SK-N-SH treated with all-trans-retinoic acid at 6 μM for 48 hours (cell line): Measurements from ENCODE around the gene MAN1A1.

Experiments used
- ATAC-seq: fragments of 200-7000 bp; cut with Tn5 transposase; 3 replicates; pipeline ENCODE4 v1.9.1; 2020; ENCODE audit warnings: mild to moderate bottlenecking, moderate library complexity
- ARNTL ChIP-seq: fragments of 450-650 bp; formaldehyde crosslinking; IDR thresholded peaks from 2 replicates; pipeline ENCODE4 v1.5.0; 2020; ENCODE audit warnings: low read depth, mild to moderate bottlenecking, moderate library complexity, borderline replicate concordance
- BACH2 ChIP-seq: fragments of 250-450 bp; sonication (Bioruptor Pico); IDR thresholded peaks from 2 replicates; pipeline ENCODE4 v1.9.0; 2021; ENCODE audit warnings: mild to moderate bottlenecking, borderline replicate concordance
- CREB5 ChIP-seq: fragments of 250-450 bp; sonication (Bioruptor Pico); IDR thresholded peaks from 2 replicates; pipeline ENCODE4 v1.5.1; 2020; ENCODE audit warnings: low read depth, mild to moderate bottlenecking, moderate library complexity
- CSDC2 ChIP-seq: fragments of 250-450 bp; sonication (Bioruptor Pico); IDR thresholded peaks from 2 replicates; pipeline ENCODE4 v1.5.0; 2020; ENCODE audit warnings: mild to moderate bottlenecking, moderate library complexity
- ESRRG ChIP-seq: fragments of 250-450 bp; sonication (Bioruptor Pico); IDR thresholded peaks from 2 replicates; pipeline ENCODE4 v1.6.1; 2021; ENCODE audit warnings: mild to moderate bottlenecking
- GLIS3 ChIP-seq: fragments of 250-450 bp; sonication (Bioruptor Pico); IDR thresholded peaks from 2 replicates; pipeline ENCODE4 v1.5.0; 2020; ENCODE audit warnings: mild to moderate bottlenecking, moderate library complexity
- ISL1 ChIP-seq: fragments of 250-450 bp; sonication (Bioruptor Pico); IDR thresholded peaks from 2 replicates; pipeline ENCODE4 v2.1.2; 2022; ENCODE audit warnings: mild to moderate bottlenecking, moderate library complexity
- OSR1 ChIP-seq: fragments of 250-450 bp; sonication (Bioruptor Pico); IDR thresholded peaks from 2 replicates; pipeline ENCODE4 v1.8.0; 2022; ENCODE audit warnings: moderate library complexity, mild to moderate bottlenecking, inconsistent platforms
- PPARA ChIP-seq: fragments of 250-450 bp; sonication (Bioruptor Pico); IDR thresholded peaks from 2 replicates; pipeline ENCODE4 v1.5.0; 2020; ENCODE audit warnings: mild to moderate bottlenecking, borderline replicate concordance
- RARB ChIP-seq: fragments of 250-450 bp; sonication (Bioruptor Pico); IDR thresholded peaks from 2 replicates; pipeline ENCODE4 v1.8.0; 2021; ENCODE audit warnings: mild to moderate bottlenecking, moderate library complexity
- TCF4 ChIP-seq: fragments of 250-450 bp; sonication (Bioruptor Pico); IDR thresholded peaks from 2 replicates; pipeline ENCODE4 v1.8.0; 2021; ENCODE audit warnings: mild to moderate bottlenecking, moderate library complexity, borderline replicate concordance
- TOX ChIP-seq: fragments of 250-450 bp; sonication (Bioruptor Pico); IDR thresholded peaks from 2 replicates; pipeline ENCODE4 v1.8.0; 2021; ENCODE audit warnings: mild to moderate bottlenecking, moderate library complexity, borderline replicate concordance
- ZC3H10 ChIP-seq: fragments of 250-450 bp; sonication (Bioruptor Pico); IDR thresholded peaks from 2 replicates; pipeline ENCODE4 v1.5.1; 2021; ENCODE audit warnings: mild to moderate bottlenecking, moderate library complexity
- ZFP3 ChIP-seq: fragments of 250-450 bp; sonication (Bioruptor Pico); IDR thresholded peaks from 2 replicates; pipeline ENCODE4 v1.5.0; 2020; ENCODE audit warnings: mild to moderate bottlenecking, moderate library complexity
- ZFP30 ChIP-seq: fragments of 450-650 bp; formaldehyde crosslinking; IDR thresholded peaks from 2 replicates; pipeline ENCODE4 v1.5.0; 2022; ENCODE audit warnings: mild to moderate bottlenecking, moderate library complexity
- ZNF565 ChIP-seq: fragments of 450-650 bp; formaldehyde crosslinking; conservative IDR thresholded peaks from 2 replicates; pipeline ENCODE4 v1.5.0; 2020; ENCODE audit warnings: low read depth, mild to moderate bottlenecking, moderate library complexity
- ZNF70 ChIP-seq: fragments of 450-650 bp; formaldehyde crosslinking; IDR thresholded peaks from 2 replicates; pipeline ENCODE4 v1.5.0; 2020; ENCODE audit warnings: mild to moderate bottlenecking, moderate library complexity
- ZNF8 ChIP-seq: fragments of 450-650 bp; formaldehyde crosslinking; IDR thresholded peaks from 2 replicates; pipeline ENCODE4 v1.5.0; 2020; ENCODE audit warnings: mild to moderate bottlenecking, moderate library complexity
- TF ChIP-seq, protein P1 (sequence below): fragments of 250-450 bp; sonication (Bioruptor Pico); IDR thresholded peaks from 2 replicates; pipeline ENCODE4 v1.5.0; 2020; ENCODE audit warnings: mild to moderate bottlenecking, moderate library complexity
- TF ChIP-seq, protein P2 (sequence below): fragments of 250-450 bp; sonication (Bioruptor Pico); IDR thresholded peaks from 2 replicates; pipeline ENCODE4 v1.8.0; 2020; ENCODE audit warnings: mild to moderate bottlenecking, moderate library complexity, borderline replicate concordance
- TF ChIP-seq, protein P3 (sequence below): fragments of 250-450 bp; sonication (Bioruptor Pico); IDR thresholded peaks from 2 replicates; pipeline ENCODE4 v1.5.1; 2021; ENCODE audit warnings: mild to moderate bottlenecking, moderate library complexity

The MAN1A1 gene

DNA sequence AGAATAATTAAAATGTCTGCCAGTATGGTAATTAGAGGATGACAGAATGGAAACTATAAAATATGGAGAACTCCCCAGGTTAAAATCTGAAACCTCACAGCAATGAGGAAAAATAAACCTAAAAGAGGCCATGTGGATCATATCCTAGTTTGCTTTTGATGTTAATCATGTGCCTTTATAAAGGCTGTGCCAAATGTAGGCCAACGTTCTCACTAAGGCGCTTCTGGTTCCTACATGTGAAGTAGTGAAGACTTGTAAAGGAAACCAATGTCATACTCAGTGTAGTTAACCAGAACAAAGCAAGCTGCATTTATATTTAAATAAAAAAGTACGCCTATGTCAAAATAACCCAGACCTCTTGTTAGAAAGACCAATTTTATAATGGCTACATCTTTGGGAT lies 157.4 kb downstream of the MAN1A1 start:
- no peak for ATAC-seq
- TF ChIP-seq, protein P1, sequence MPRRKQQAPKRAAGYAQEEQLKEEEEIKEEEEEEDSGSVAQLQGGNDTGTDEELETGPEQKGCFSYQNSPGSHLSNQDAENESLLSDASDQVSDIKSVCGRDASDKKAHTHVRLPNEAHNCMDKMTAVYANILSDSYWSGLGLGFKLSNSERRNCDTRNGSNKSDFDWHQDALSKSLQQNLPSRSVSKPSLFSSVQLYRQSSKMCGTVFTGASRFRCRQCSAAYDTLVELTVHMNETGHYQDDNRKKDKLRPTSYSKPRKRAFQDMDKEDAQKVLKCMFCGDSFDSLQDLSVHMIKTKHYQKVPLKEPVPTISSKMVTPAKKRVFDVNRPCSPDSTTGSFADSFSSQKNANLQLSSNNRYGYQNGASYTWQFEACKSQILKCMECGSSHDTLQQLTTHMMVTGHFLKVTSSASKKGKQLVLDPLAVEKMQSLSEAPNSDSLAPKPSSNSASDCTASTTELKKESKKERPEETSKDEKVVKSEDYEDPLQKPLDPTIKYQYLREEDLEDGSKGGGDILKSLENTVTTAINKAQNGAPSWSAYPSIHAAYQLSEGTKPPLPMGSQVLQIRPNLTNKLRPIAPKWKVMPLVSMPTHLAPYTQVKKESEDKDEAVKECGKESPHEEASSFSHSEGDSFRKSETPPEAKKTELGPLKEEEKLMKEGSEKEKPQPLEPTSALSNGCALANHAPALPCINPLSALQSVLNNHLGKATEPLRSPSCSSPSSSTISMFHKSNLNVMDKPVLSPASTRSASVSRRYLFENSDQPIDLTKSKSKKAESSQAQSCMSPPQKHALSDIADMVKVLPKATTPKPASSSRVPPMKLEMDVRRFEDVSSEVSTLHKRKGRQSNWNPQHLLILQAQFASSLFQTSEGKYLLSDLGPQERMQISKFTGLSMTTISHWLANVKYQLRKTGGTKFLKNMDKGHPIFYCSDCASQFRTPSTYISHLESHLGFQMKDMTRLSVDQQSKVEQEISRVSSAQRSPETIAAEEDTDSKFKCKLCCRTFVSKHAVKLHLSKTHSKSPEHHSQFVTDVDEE (CRISPR knock-in tag) = no peak
- TF ChIP-seq ZFP3 (CRISPR knock-in tag) (no peak), ISL1 (0 out of 2 replicates have a peak, but pooled peaks have one; percentile 11), ZC3H10 (CRISPR knock-in tag) (no peak), ZFP30 (no peak), ZNF8 (0 out of 2 replicates have a peak, but pooled peaks have one; percentile 5)
- TF ChIP-seq, protein P2, sequence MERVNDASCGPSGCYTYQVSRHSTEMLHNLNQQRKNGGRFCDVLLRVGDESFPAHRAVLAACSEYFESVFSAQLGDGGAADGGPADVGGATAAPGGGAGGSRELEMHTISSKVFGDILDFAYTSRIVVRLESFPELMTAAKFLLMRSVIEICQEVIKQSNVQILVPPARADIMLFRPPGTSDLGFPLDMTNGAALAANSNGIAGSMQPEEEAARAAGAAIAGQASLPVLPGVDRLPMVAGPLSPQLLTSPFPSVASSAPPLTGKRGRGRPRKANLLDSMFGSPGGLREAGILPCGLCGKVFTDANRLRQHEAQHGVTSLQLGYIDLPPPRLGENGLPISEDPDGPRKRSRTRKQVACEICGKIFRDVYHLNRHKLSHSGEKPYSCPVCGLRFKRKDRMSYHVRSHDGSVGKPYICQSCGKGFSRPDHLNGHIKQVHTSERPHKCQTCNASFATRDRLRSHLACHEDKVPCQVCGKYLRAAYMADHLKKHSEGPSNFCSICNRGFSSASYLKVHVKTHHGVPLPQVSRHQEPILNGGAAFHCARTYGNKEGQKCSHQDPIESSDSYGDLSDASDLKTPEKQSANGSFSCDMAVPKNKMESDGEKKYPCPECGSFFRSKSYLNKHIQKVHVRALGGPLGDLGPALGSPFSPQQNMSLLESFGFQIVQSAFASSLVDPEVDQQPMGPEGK (CRISPR knock-in tag) = no peak

DNA sequence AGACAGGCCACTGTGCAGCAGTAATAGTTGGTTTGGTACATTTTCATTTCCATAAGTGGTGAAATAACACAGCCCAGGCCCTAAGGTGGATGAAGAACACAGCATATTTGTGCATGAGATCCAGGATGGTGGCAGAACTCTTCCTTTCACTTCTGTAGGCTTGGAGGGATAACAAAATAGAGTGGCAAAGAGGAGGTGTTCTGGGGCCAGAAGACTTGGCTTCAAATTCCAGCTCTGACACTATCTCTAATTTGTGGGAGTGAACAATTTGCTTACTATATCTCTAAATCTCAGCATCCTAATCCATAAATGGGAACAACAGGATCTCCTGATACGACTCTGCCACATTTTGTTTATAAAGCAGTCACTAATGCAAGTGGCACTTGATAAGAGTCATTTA lies 159.4 kb downstream of the MAN1A1 start:
- ATAC-seq = no peak

GRCh38 chr6:119189498-119189897 lies 160.1 kb downstream of the MAN1A1 start:
- ATAC-seq = no peak
- TF ChIP-seq, protein P3, sequence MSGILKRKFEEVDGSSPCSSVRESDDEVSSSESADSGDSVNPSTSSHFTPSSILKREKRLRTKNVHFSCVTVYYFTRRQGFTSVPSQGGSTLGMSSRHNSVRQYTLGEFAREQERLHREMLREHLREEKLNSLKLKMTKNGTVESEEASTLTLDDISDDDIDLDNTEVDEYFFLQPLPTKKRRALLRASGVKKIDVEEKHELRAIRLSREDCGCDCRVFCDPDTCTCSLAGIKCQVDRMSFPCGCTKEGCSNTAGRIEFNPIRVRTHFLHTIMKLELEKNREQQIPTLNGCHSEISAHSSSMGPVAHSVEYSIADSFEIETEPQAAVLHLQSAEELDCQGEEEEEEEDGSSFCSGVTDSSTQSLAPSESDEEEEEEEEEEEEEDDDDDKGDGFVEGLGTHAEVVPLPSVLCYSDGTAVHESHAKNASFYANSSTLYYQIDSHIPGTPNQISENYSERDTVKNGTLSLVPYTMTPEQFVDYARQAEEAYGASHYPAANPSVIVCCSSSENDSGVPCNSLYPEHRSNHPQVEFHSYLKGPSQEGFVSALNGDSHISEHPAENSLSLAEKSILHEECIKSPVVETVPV (CRISPR knock-in tag) = no peak
- TF ChIP-seq ZFP30 (no peak), CSDC2 (CRISPR knock-in tag) (no peak), RARB (CRISPR knock-in tag) (no peak), OSR1 (CRISPR knock-in tag) (no peak), ESRRG (no peak), BACH2 (no peak), ZNF70 (no peak), TOX (CRISPR knock-in tag) (no peak), CREB5 (CRISPR knock-in tag) (no peak), ARNTL (CRISPR knock-in tag) (no peak)

More for the DNA sequence above, 159.4 kb downstream of the MAN1A1 start:
- TF ChIP-seq BACH2 (no peak), GLIS3 (CRISPR knock-in tag) (no peak), TCF4 (CRISPR knock-in tag) (no peak), ZNF8 (no peak), OSR1 (CRISPR knock-in tag) (no peak), TOX (CRISPR knock-in tag) (no peak), CREB5 (CRISPR knock-in tag) (no peak), ZNF565 (CRISPR knock-in tag) (no peak), PPARA (no peak), ZFP30 (no peak), ZNF70 (no peak)
- TF ChIP-seq, protein P1 (CRISPR knock-in tag) = no peak
- TF ChIP-seq, protein P2 (CRISPR knock-in tag) = no peak
- TF ChIP-seq, all 23 proteins: peak for 0
